Fibroblast of lung (primary cell): Measurements from ENCODE around the gene DNM1.

Experiments
- EZH2 ChIP-seq: IDR thresholded peaks from 2 replicates; pipeline ENCODE4 v1.5.1; 2012; ENCODE audit warnings: low read length, control low read depth, mild to moderate bottlenecking; ENCODE audit errors: missing control alignments
- TF ChIP-seq, protein P1 (sequence below), 2 donors: IDR thresholded peaks in 1 of 2; conservative IDR thresholded peaks in 1 of 2; 1 replicate in 1 of 2; 2 replicates in 1 of 2; pipeline ENCODE4 v1.5.1; 2011 to 2012; ENCODE audit warnings: low read length in 2 of 2, control low read depth in 1 of 2, inconsistent platforms in 1 of 2, low read depth in 1 of 2, mild to moderate bottlenecking in 1 of 2

DNA sequence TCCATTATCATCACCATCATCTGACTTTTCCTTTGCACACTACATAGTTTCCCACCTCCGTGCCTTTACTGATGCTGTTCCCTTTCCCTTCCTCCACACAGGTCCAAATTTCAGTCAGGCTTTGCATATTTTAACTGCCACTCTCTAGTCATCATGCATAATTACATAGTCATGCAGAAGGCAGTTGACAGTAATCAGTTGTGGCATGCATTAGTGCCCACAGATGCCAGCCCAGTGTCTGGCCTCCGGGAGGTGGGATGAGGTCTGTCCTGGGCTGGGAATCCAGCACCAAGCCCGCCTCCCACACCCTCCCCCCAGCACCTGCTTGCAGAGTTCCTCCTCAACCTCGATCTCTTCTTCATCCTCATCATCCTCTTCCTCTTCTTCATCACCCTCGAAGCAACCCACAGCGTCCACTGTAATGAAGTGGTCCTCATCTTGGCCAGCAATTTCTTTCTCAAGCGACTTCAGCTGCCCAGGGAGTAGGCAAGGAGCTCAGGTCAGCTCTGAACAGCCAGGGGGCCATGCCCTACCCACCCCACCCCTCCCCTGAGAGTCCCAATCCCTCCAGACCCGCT lies 34.4 kb upstream of the DNM1 start:
- TF ChIP-seq, protein P1, sequence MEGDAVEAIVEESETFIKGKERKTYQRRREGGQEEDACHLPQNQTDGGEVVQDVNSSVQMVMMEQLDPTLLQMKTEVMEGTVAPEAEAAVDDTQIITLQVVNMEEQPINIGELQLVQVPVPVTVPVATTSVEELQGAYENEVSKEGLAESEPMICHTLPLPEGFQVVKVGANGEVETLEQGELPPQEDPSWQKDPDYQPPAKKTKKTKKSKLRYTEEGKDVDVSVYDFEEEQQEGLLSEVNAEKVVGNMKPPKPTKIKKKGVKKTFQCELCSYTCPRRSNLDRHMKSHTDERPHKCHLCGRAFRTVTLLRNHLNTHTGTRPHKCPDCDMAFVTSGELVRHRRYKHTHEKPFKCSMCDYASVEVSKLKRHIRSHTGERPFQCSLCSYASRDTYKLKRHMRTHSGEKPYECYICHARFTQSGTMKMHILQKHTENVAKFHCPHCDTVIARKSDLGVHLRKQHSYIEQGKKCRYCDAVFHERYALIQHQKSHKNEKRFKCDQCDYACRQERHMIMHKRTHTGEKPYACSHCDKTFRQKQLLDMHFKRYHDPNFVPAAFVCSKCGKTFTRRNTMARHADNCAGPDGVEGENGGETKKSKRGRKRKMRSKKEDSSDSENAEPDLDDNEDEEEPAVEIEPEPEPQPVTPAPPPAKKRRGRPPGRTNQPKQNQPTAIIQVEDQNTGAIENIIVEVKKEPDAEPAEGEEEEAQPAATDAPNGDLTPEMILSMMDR (conservative IDR thresholded peaks at IDR 0.05 in 1 of 2, IDR thresholded peaks at IDR 0.05 in 1 of 2; ENCODE audit: low read depth in 1 of 2, low read length in 2 of 2): no peak
- no peak for TF ChIP-seq EZH2
